Stimulated activated CD4-positive, alpha-beta T cell treated with anti-CD3 and anti-CD28 coated beads, Interleukin-4, amount 100 ng/mL, for 24 hours (primary cell): Measurements from ENCODE around the gene MTG1.
"Not testable (repeated sequence)": the region's sequence is repeated elsewhere in the genome, so short reads cannot be mapped to it uniquely, and the experiment has no call there.

Experiments used
- DNase-seq: peaks from one replicate; pipeline ENCODE4 v3.0.0-alpha.2; 2020

The MTG1 gene

DNA sequence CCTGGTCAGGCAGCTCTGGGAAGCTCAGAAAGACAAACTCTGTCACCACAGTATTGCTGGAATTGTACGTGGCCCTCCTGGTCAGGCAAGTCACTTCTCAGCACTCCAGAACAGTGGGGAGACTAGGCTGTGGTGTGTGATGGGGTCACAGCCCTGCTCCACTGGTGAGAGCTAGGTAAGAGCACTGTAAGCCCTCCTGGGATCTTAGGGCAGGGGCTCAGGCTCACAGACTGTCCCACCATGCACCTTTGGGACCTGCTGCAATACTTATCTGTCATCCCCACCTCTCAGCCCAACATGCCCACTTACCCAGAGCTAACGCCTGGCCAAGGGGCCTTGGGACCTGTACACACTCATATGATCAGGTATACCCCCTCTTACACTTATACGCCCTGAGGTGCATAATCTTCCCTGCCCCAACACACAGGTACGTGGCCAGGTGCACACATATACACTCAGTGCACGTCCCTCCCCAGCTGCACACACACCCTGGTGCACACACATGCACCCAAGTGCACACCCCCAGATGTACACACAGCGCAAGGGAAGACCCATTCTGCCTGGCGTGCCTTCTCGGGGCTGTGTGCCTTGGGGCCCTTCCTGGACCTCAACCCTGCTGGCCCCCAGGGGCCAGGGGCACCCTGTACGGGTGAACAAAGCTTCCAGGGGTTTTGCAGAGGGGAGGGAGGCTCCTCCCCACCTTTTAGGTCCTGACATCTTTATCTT lies 38.1 kb downstream of the MTG1 start:
- not testable (repeated sequence) for DNase-seq

DNA sequence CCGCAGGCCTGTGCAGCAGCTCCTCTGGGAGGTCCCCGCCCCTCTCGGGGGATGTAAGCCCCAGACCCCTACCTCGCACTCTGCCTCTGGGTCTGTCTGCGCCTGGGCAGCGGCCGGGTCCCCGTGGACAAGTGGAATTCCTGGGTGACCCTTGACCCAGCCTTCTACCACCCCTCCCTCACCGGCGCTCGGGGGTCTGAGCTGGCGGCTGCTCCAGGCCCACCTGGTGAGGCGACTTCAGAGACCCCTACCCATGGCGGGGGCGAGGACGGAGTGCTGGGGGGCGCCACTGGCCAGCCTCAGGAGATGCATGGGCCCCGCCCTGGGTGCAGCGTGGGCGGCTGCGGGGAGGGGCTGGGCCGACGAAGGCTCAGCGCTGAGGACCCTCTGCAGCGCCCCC lies 38.8 kb downstream of the MTG1 start:
- not testable (repeated sequence) for DNase-seq

DNA sequence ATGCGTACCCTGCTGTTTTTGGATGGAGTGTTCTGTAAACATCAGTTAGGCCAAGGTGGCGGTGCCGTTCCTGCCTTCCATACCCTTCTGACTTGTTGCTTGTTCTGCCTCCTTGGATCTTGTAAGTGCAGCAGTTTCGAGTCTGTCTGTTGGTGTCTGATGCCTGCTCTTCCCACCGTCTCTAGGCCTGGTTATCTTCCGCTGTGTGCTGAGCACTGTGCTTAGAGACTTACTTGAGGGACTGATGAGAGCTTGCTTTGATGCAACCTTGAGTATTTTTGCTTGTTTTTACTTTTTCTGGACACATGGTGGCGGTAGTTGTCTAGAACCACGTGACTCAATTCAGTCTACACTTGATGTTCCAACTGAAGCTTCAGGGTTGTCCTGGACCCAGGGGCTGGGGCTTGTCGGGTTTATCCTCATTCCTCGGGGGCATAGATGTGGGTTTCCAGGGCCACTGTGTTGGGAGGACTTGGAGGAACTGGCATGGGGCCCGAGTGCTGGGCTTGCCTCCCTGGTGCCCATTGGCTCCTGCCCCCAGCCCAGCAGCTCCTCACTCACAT lies 44.8 kb downstream of the MTG1 start:
- DNase-seq: peak; percentile 22

DNA sequence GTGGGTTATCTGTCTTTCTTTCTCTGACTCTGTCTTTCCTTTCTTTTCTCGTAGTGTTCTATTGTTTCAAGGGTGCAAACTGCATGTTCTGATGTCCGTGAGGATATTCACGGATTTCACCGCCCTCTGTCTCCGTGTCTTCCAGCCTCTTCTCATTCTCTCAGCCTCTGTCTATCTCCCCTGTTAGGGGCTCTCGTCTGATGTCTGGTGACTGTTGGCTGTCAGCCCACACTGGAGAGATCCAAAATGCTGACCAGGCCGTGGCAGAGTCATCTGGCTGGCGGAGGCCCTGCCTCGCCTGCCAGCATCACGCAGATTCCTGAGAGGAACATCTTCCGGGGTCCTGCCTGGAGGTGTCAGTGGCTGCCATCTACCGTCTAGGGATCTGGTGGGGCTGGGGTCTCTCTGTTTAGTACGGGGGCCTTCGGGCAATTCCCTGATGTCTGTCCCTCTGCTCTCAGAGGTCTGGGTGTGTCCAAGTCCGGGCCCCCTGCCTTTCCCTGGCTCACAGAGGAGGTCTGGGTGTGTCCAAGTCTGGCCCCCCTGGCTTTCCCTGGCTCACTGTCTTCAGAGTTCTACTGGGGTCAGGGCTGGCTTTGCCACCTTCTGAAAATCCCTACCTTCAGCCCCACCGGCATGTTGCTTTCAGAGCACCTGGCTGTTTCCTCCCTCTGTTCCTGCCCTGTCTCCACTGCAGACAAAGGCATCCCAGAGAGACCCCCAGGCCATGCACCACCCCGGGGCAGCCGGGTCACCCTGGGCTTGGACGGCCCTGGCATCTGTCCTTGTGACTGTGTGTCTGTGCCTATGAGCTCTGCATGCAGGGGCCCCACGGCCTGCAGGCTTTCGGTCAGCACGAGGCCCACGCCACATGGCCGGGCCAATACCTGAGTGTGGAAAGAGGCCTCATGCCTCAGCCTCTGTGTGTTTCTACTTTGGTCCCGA lies 45.8 kb downstream of the MTG1 start:
- DNase-seq: no peak

DNA sequence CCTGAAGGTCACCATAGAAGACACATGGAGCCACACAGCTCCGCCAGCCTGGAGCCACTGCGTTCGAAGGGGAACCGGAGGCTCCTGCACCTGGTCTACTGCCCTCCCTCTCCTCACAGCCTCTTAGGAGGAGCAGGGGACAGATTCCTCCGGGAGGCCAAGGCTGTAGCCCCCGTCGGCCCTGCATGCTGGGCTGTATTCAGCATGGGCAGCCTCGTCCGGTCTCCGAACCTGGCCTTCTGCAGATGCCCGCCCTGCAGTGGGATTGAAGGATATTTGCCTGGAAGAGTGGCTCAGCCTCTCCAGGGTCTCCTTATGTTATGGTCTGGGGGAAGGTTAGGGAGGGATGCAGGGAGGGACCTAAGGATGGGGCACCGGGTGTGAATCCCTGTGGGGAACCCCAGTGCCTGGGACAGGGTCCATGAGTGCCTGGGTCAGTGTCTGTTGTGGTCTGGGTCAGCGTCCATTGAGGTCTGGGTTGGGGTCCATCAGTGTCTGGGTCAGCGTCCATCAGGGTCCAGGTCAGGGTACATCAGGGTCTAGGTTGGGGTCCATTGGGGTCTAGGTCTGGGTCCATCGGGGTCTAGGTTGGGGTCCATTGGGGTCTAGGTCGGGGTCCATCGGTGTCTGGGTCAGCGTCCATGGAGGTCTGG lies 46.8 kb downstream of the MTG1 start:
- DNase-seq: no peak

DNA sequence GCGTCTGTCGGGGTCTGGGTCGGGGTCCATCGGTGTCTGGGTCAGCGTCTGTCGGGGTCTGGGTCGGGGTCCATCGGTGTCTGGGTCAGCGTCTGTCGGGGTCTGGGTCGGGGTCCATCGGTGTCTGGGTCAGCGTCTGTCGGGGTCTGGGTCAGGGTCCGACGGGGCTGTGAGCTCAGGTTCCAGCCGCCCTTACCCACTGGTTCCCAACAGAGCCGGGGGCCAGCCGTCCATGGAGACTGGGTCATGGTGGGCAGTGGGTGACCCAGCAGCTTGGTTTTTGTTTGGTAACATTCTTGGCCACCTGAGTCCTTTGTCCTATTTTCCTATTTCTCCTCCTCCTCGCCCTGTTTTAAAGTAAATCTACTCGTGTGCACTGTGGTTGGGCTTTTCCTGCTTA lies 47.4 kb downstream of the MTG1 start:
- DNase-seq: not testable (repeated sequence)

DNA sequence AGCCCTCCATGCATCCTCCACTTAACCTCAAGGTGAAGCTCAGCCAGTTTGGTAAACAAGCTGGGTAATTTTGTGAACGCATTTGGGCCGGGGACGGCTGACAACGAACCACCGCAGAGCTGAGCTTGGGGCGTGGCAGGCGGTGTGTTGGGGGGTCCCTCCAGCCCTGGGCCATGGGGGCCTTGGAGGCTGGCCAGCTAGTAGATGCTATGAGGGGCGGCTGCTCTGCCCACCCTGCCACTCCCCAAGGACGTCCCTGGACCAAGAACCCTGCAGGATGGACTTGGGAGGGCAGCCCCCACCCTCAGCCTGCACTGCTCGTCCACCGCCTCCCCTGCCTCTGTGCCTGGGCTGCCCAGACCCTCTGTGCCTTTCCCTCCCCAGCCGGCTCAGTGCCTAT lies 47.8 kb downstream of the MTG1 start:
- DNase-seq: peak; percentile 2

DNA sequence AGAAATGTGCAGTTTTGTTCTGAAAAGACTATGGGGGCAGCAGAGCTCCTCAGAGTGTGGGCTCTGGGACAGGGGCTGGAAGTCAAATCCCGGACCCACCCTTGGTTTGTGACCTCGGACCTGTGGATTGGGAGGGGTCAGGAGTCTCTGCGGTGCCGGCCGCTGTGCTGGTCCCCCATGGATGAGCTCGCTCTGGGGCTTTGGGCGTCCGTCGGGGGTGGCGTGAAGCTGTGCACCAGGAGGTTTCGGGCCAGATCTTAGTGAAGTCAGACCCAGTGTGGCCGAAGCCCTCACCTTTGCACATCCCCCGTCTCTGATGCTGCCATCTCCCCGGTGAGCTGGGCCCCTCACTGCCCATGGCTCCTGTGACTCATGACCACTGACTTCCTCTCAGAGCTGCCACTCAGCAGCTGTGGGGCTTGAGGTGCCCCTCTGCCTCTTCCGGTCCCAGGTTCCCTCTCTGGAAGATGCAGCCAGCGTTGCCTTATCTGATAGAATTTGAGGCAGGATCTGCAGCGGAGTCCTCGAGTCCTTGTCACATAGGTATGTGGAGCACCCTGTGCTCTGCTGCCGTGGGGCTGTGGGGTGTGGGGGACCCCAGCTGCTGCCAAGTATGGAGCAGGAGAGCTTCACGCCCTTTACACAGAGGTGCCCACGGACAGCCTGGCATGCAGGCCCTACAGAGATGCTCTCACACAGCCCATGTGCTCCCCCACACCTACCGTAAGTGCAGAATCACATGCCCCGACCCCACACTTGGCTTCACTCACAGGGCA lies 48.4 kb downstream of the MTG1 start:
- DNase-seq: peak; percentile 19

DNA sequence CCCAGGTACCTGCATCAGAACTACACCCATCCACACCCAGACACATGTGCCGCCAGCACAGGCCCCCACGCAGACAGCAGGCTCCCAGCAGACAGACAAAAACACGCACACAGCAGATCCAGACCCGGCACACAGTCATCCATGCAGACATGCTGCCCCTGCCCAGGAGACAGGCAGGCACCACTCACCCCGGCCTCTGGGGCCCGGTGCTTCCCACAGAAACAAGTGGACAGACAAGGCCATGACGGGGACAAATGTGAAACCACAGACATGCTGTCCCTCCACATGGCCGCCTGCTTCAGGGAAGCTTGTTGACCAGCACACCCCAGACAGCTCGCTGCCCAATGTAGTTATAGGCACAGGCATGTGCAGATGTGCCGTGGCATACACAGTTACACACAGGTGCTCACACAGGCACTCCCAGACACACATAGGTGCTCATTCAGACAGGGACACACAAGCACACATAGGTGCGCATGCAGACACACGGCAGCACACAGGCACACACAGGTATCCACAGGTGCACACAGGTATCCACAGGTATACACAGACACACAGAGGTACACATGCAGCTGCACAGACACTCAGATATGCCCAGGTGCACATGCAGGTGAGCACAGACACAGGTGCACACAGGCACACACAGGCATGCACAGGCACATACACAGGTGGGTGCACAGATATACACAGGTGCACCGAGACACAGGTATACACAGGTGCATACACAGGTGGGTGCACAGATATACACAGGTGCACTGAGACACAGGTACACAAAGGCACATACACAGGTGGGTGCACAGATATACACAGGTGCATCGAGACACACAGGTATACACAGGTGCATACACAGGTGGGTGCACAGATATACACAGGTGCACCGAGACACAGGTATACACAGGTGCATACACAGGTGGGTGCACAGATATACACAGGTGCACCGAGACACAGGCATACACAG lies 49.3 kb downstream of the MTG1 start:
- DNase-seq: peak; percentile 2

DNA sequence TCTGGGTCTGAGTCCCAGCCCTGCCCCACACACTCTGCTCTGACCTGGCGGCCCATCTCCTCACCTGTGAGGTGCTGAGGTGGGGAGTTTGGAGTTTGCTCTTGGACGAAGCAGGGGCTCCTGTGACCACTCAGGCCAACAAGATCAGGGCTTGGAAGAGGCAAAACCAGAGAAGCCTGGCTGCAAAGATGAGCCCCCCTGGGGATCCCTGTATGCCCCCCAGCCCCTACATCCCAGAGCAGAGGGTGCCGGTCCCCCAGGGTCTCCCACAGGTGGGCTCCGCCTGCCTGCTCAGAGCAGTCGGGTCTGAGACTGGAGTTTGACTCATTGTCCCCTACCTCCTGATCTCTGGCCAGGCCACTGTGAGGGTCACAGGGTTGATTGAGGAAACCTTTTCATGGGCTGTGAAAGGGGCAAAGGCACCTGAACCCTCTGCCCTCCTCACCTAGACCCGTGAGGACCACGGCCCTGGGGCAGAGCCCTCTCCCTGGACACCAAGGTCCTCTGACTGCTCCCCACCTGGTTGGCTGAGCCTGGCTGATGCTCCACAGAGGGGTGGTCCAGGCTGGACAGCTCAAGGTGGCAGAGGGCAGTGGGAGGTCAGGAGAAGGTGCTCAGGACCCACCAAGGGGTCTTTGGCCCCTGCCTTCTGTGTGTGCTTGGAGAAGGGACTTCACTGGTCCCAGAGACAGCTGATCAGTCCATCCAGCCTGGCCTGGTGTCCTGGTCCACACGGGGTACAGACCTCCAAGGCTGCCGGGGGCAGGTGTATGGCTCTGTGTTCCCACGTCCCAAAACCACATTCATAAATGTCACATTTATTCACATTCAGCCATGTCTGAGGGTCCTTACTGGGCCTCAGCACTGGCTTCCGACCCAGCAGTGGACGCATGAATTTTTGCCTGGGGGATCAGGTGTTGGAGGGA lies 50.6 kb downstream of the MTG1 start:
- no peak for DNase-seq

DNA sequence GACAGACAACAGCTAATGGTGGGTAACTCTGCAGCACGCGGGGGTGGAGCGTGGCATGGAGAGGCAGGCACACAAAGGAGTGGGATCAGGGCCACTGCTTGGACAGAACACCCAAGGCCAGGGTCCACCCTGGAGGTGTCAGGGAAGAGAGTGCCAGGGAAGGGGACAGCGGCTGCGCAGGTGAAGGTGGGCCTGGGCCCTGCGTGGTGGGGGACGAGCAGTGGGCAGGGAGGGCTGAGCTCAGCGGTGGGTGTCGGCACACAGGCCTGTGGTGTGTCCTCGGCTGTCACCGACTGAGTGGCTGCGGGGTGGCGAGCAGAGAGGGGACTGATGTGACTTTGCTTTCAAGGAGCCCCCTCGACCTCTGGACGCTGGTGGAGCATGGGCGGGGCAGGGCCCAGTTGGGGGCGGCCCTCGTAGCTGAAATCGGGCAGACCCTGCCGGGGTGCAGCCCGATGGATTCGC lies 51.3 kb downstream of the MTG1 start:
- DNase-seq: no peak

DNA sequence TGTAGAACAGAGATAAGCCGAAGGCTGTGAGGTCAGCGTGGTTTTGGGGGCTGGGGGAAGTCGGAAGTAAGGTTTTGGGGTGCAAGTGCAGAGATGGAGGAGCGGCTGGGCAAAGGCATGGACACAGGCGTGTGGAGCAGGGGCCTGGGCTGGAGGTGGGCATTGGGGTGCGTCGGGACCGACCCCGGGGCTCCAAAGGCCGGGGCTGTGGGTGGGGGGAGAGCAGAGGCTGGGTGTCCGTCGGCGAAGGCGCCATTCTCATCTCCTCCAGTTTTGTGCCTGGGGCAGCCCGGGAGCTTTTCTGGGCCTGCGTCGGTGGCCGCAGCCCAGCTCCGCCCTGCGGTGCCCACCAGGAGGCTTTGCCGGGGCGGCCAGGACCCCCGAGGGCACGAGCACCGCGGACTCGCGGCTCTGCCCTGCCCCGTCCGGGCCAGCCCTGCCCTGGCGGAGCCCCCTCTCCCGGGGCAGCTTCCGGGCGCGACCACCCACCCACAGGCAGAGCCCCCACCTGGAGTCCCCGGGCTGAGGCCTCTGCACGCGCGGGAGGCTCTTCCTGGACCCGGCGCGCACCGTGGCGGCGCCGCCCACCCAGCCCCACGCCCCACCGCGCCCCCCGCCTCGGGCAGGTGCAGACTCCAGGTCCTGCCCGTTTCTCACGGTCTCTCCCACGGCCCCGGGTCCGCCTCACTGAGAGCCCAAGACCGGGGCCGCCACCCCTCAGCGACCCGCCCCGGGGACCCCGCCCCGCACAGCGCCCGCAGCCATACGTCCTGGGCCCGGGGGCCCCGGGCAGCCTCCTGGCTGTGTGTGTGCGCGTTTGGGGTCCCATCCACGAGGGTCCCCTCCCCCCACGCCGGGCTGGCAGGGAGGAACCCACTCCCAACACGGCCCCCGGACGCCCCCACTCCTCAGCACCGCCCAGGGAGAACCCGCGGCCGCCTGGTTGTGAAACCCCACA lies 52.1 kb downstream of the MTG1 start:
- no peak for DNase-seq

DNA sequence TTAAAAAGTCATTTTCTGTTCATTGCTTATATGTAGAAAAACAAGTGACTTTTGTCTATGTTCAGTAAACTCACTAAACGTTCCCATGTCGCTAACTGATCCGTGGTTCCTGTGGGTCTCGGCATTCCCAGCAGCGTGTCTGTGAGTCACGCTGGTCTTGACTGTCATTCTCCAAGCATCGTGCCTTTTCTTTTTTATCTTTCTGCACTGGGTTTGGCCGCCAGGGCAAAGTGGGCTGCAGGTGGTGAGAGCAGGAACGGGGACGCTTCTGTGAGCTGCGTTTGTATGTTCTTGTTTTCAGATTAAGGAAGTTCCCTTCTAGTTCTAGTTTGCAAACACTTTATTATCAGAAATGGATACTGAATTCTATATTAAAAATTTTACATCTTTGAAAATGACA lies 53.0 kb downstream of the MTG1 start:
- no peak for DNase-seq

DNA sequence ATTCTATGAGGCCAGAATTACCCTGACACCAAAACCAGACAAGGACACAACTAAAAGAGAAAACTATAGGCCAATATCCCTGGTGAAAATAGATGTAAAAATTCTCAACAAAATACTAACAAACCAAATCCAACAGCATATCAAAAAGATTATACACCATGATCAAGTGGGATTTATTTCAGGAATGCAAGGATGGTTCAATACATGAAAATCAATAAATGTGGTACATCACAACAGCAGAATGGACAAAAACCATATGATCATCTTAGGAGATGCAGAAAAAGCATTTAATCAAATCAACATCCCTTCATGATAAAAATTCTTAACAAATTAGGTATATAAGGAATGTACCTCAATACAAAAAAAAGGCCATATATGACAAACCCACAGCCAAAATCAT lies 54.2 kb downstream of the MTG1 start:
- DNase-seq: no peak

DNA sequence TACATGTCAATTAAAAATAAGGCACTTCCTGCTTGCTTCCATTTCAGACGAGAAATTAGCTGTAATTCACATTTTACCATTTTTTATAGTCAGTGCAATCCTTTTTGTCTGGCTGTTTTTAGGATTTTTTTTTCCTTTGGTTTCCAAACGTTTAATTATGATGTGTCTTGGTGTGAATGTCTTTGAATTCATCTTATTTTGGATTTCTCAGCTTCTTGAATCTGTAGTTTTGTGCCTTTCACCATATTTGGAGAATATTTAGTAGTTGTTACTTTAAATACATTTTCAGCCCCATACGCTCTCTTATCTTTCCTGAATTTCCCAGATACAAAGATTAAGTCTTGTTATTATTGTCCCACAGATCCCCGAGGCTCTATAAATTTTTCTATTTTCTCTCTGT lies 57.4 kb downstream of the MTG1 start:
- no peak for DNase-seq

DNA sequence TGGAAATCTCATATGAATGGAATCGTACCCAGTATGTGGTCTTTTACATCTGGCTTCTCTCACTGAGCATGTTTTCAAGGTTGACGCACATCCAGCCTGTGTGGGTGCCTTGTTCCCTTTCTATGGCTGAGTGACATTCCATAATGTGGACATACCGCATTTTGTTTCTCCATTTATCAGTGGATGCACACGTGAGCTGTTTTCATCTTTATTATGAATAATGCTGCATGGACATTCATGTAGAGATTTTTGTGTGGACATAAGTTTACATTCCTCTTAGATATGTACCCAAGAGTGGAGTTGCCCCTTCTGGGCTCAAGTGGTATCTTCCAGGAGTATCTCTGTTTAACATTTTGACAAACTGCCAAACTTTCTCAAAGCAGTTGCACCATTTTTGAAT lies 58.5 kb downstream of the MTG1 start:
- no peak for DNase-seq

DNA sequence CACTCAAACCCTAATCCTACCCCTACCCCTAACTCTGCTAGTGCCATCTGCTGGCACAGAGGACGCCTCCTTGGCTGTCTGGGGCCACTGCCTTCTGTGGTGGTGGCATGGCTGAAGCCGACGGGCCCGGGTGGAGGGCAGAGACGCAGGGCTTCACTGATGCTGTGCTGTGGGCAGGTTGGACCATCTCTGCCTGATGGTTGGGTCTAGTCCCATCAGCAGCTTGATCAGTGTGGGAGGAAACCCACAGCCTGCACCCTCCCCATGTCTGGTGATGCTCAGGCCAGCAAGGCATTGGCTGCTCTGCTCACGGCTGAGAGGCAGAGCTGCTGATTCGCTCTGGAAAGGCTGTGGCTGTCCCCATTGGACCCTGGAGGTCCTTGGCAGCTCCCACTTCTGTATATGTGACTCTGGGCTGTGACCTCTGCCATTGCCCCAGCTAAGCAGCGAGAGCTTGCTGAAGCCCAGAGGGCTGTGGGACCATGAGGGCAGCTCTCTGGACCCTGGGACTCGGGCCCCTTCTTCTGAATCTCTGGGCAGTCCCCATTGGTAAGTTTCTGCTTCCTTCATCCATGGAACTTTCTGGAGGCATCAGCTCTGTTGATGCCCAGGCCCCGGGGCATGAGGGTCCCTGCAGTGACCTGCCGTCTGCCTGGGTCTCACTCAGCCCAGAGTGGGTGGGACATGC lies 59.7 kb downstream of the MTG1 start, which contains the start of gene SCART1:
TSS of gene SCART1 (plus strand) at position 430 of the 688 bp plus-strand sequence. CDS start at position 483, 53 bp downstream.
- DNase-seq: no peak
